ENCODE data around the gene PPIP5K1. TPM values are rescaled to one million over a fixed set of nuclear protein-coding genes. Genes with fewer than 3 reads are reported as not detected.

Gene PPIP5K1
- total RNA-seq, 2 experiments from 2014 or later: 48.5 to 55.9 TPM

GRCh38 chr15:43527016-43527801, 62.8 kb downstream of the PPIP5K1 start:
- CTCF ChIA-PET: interaction anchor here (1.6 to 3.2 kb wide), 2 partner anchors 10 to 12 kb away, joined by 3 to 22 read pairs; partner anchors contain the start of gene MAP1A

DNA sequence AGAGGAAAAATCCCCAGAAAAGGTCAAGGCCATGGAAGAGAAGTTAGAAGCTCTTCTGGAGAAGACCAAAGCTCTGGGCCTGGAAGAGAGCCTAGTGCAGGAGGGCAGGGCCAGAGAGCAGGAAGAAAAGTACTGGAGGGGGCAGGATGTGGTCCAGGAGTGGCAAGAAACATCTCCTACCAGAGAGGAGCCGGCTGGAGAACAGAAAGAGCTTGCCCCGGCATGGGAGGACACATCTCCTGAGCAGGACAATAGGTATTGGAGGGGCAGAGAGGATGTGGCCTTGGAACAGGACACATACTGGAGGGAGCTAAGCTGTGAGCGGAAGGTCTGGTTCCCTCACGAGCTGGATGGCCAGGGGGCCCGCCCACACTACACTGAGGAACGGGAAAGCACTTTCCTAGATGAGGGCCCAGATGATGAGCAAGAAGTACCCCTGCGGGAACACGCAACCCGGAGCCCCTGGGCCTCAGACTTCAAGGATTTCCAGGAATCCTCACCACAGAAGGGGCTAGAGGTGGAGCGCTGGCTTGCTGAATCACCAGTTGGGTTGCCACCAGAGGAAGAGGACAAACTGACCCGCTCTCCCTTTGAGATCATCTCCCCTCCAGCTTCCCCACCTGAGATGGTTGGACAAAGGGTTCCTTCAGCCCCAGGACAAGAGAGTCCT, 63.6 kb downstream of the PPIP5K1 start:
- H3K9me3 Mint-ChIP-seq: no peaks in the 10 kb centered on the region
- H3K36me3 Mint-ChIP-seq (ENCODE audit: low read depth): no peaks in the 10 kb centered on the region
- DNase-seq: no peak
- H3K27ac Mint-ChIP-seq: no peak overlapping the region
- ChIA-PET POLR2A (interaction anchor here (1.1 to 1.5 kb wide), 3 partner anchors 9 to 17 kb away, joined by 3 read pairs; partner anchors contain the start of gene MAP1A), CTCF (interaction anchor here (3.2 kb wide), 1 partner anchor 12 kb away, joined by 22 read pairs; no protein-coding TSS in a partner anchor)
- H3K27me3 Mint-ChIP-seq: no peaks in the 10 kb centered on the region
- no peak overlapping the region for H3K4me3 Mint-ChIP-seq
- intact Hi-C loops (cut with micrococcal nuclease): no loop called here
- ATAC-seq: no peak
- peaks cover 7% of the 10 kb centered on the region for H3K4me1 Mint-ChIP-seq (ENCODE audit: low read depth)
- TF ChIP-seq, protein P1, sequence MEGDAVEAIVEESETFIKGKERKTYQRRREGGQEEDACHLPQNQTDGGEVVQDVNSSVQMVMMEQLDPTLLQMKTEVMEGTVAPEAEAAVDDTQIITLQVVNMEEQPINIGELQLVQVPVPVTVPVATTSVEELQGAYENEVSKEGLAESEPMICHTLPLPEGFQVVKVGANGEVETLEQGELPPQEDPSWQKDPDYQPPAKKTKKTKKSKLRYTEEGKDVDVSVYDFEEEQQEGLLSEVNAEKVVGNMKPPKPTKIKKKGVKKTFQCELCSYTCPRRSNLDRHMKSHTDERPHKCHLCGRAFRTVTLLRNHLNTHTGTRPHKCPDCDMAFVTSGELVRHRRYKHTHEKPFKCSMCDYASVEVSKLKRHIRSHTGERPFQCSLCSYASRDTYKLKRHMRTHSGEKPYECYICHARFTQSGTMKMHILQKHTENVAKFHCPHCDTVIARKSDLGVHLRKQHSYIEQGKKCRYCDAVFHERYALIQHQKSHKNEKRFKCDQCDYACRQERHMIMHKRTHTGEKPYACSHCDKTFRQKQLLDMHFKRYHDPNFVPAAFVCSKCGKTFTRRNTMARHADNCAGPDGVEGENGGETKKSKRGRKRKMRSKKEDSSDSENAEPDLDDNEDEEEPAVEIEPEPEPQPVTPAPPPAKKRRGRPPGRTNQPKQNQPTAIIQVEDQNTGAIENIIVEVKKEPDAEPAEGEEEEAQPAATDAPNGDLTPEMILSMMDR (IDR thresholded peaks at IDR 0.05): no peak

More at GRCh38 chr15:43527016-43527801, 62.8 kb downstream of the PPIP5K1 start:
- TF ChIP-seq, protein P1 (IDR thresholded peaks at IDR 0.05): no peak
- Mint-ChIP-seq H3K4me3 (no peak overlapping the region), H3K27me3 (no peaks in the 10 kb centered on the region), H3K36me3 (ENCODE audit: low read depth) (no peaks in the 10 kb centered on the region), H3K27ac (no peak overlapping the region), H3K9me3 (no peaks in the 10 kb centered on the region), H3K4me1 (ENCODE audit: low read depth) (peaks cover 7% of the 10 kb centered on the region)
- intact Hi-C loops (cut with micrococcal nuclease): no loop called here
- DNase-seq (no peak), ATAC-seq (no peak)
- POLR2A ChIA-PET: interaction anchor here (1.1 kb wide), 1 partner anchor 10 kb away, joined by 3 read pairs; the partner anchor contains the start of gene MAP1A

DNA sequence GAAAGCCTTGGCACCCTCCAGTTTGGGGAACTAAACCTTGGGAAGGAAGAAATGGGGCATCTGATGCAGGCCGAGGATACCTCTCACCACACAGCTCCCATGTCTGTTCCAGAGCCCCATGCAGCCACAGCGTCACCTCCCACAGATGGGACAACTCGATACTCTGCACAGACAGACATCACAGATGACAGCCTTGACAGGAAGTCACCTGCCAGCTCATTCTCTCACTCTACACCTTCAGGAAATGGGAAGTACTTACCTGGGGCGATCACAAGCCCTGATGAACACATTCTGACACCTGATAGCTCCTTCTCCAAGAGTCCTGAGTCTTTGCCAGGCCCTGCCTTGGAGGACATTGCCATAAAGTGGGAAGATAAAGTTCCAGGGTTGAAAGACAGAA, 64.9 kb downstream of the PPIP5K1 start:
- ChIA-PET POLR2A (interaction anchor here (1.5 kb wide), 1 partner anchor 10 kb away, joined by 3 read pairs; no protein-coding TSS in a partner anchor), CTCF (interaction anchor here (0.6 kb wide), 1 partner anchor 127 kb away, joined by 4 read pairs; no protein-coding TSS in a partner anchor)
- ATAC-seq (peak; percentile 37), DNase-seq (no peak)
- intact Hi-C loops (cut with micrococcal nuclease): no loop called here
- peaks cover 7% of the 10 kb centered on the region for H3K4me1 Mint-ChIP-seq (ENCODE audit: low read depth)
- no peaks in the 10 kb centered on the region for H3K36me3 Mint-ChIP-seq (ENCODE audit: low read depth)
- H3K27me3 Mint-ChIP-seq: no peaks in the 10 kb centered on the region
- no peaks in the 10 kb centered on the region for H3K9me3 Mint-ChIP-seq
- H3K4me3 Mint-ChIP-seq: no peak overlapping the region
- H3K27ac Mint-ChIP-seq: no peak overlapping the region
- TF ChIP-seq, protein P1 (IDR thresholded peaks at IDR 0.05): no peak

DNA sequence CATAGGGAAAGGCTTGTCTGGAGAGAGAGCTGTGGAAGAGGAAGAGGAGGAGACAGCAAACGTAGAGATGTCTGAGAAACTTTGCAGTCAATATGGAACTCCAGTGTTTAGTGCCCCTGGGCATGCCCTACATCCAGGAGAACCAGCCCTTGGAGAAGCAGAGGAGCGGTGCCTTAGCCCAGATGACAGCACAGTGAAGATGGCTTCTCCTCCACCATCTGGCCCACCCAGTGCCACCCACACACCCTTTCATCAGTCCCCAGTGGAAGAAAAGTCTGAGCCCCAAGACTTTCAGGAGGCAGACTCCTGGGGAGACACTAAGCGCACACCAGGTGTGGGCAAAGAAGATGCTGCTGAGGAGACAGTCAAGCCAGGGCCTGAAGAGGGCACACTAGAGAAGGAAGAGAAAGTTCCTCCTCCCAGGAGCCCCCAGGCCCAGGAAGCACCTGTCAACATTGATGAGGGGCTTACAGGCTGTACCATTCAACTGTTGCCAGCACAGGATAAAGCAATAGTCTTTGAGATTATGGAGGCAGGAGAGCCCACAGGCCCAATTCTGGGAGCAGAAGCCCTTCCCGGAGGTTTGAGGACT, 65.7 kb downstream of the PPIP5K1 start:
- ATAC-seq (no peak), DNase-seq (no peak)
- Mint-ChIP-seq H3K27ac (no peak overlapping the region), H3K4me3 (no peak overlapping the region), H3K4me1 (ENCODE audit: low read depth) (peaks cover 7% of the 10 kb centered on the region), H3K36me3 (ENCODE audit: low read depth) (no peaks in the 10 kb centered on the region), H3K27me3 (peaks cover 5% of the 10 kb centered on the region), H3K9me3 (no peaks in the 10 kb centered on the region)
- POLR2A ChIA-PET: interaction anchor here (1.1 kb wide), 1 partner anchor 10 kb away, joined by 3 read pairs; no protein-coding TSS in a partner anchor
- TF ChIP-seq, protein P1 (IDR thresholded peaks at IDR 0.05): no peak
- CTCF ChIA-PET: interaction anchor here (2.3 kb wide), 1 partner anchor 11 kb away, joined by 16 read pairs; no protein-coding TSS in a partner anchor
- intact Hi-C loops (cut with micrococcal nuclease): no loop called here
